GM23338 (cell line): ENCODE results near the gene FGD4. TPM values are rescaled to one million over a fixed set of nuclear protein-coding genes. Genes with fewer than 3 reads are reported as not detected.

Experiments used
- ATAC-seq: fragments of 200-7000 bp; cut with Tn5 transposase; 3 replicates; pipeline ENCODE4 v1.9.1; 2020
- DNase-seq: peaks from one replicate; pipeline ENCODE4 v3.0.0-alpha.2; 2015; ENCODE audit warnings: low spot score
- H2AFZ ChIP-seq: fragments of 200-600 bp; sonication (generic); 2 replicates; pipeline ENCODE4 v1.8.0; 2016; ENCODE audit warnings: antibody characterized with exemption, mild to moderate bottlenecking, moderate library complexity
- H3F3A ChIP-seq: fragments of 200-600 bp; sonication (generic); replicated peaks from 2 replicates; pipeline ENCODE4 v1.8.0; 2017; ENCODE audit warnings: antibody characterized with exemption, mixed run types, low read depth
- H3K27ac ChIP-seq: fragments of 200-600 bp; sonication (generic); 2 replicates; pipeline ENCODE4 v1.6.1; 2016; ENCODE audit warnings: low read depth
- H3K27me3 ChIP-seq: fragments of 200-600 bp; sonication (generic); 2 replicates; pipeline ENCODE4 v1.8.0; 2016; ENCODE audit warnings: mild to moderate bottlenecking, mixed run types, moderate library complexity; ENCODE audit not compliant: insufficient read depth
- H3K36me3 ChIP-seq: fragments of 200-600 bp; sonication (generic); 2 replicates; pipeline ENCODE4 v1.8.0; 2016; ENCODE audit warnings: mild to moderate bottlenecking; ENCODE audit not compliant: insufficient read depth
- H3K4me1 ChIP-seq: fragments of 200-600 bp; sonication (generic); 2 replicates; pipeline ENCODE4 v1.8.0; 2016; ENCODE audit warnings: mild to moderate bottlenecking, moderate library complexity; ENCODE audit not compliant: insufficient read depth
- H3K4me2 ChIP-seq: fragments of 200-600 bp; sonication (generic); 2 replicates; pipeline ENCODE4 v1.7.1; 2017; ENCODE audit warnings: mixed run types
- H3K4me3 ChIP-seq: fragments of 200-600 bp; sonication (generic); 2 replicates; pipeline ENCODE4 v1.6.1; 2016; ENCODE audit warnings: mixed run types
- H3K79me2 ChIP-seq: fragments of 200-600 bp; sonication (generic); replicated peaks from 2 replicates; pipeline ENCODE4 v1.8.0; 2017; ENCODE audit warnings: mild to moderate bottlenecking; ENCODE audit not compliant: insufficient read depth
- H3K9me2 ChIP-seq: fragments of 200-600 bp; sonication (generic); 2 replicates; pipeline ENCODE4 v1.8.0; 2017; ENCODE audit not compliant: insufficient read depth
- H4K20me1 ChIP-seq: fragments of 200-600 bp; sonication (generic); replicated peaks from 2 replicates; pipeline ENCODE4 v1.8.0; 2017; ENCODE audit warnings: mild to moderate bottlenecking; ENCODE audit not compliant: insufficient read depth
- H3K27ac Mint-ChIP-seq: 2 replicates; pipeline ENCODE4 v1.8.0; 2020; ENCODE audit warnings: inconsistent platforms, mild to moderate bottlenecking, moderate library complexity, mixed read lengths
- H3K27me3 Mint-ChIP-seq: 3 replicates; pipeline ENCODE4 v1.8.0; 2022; ENCODE audit warnings: low read depth, mild to moderate bottlenecking, moderate library complexity, mixed read lengths, inconsistent platforms; ENCODE audit not compliant: insufficient read depth, poor library complexity
- H3K36me3 Mint-ChIP-seq: 3 replicates; pipeline ENCODE4 v1.8.0; 2021; ENCODE audit warnings: low read depth, mild to moderate bottlenecking, inconsistent platforms, moderate library complexity, mixed read lengths
- H3K4me1 Mint-ChIP-seq: 3 replicates; pipeline ENCODE4 v1.8.0; 2020; ENCODE audit warnings: mild to moderate bottlenecking, inconsistent platforms, mixed read lengths
- H3K4me3 Mint-ChIP-seq: 3 replicates; pipeline ENCODE4 v1.8.0; 2021; ENCODE audit warnings: moderate library complexity, mild to moderate bottlenecking, inconsistent platforms, mixed read lengths
- H3K9me3 Mint-ChIP-seq: 3 replicates; pipeline ENCODE4 v1.8.0; 2020; ENCODE audit warnings: moderate library complexity, mild to moderate bottlenecking, inconsistent platforms, mixed read lengths
- CTCF ChIP-seq, 2 experiments: fragments of 200-600 bp in 1 of 2; sonication (generic) in 1 of 2; conservative IDR thresholded peaks; 2 replicates each; pipeline versions ENCODE4 v1.5.1 to v1.6.1; 2016 to 2017; ENCODE audit warnings: antibody characterized with exemption in 2 of 2, low read depth in 2 of 2, mild to moderate bottlenecking in 2 of 2, moderate library complexity in 1 of 2
- ETS1 ChIP-seq: IDR thresholded peaks from 2 replicates; pipeline ENCODE4 v1.6.1; 2016; ENCODE audit warnings: antibody characterized with exemption
- EZH2 ChIP-seq: fragments of 200-600 bp; sonication (generic); IDR thresholded peaks from one replicate; pipeline ENCODE4 v1.8.0; 2017; ENCODE audit warnings: antibody characterized with exemption, mild to moderate bottlenecking, low read depth; ENCODE audit not compliant: unreplicated experiment
- EZH2phosphoT487 ChIP-seq: fragments of 200-600 bp; sonication (generic); IDR thresholded peaks from one replicate; pipeline ENCODE4 v1.8.1; 2018; ENCODE audit warnings: antibody characterized with exemption; ENCODE audit not compliant: unreplicated experiment
- NANOG ChIP-seq: IDR thresholded peaks from 2 replicates; pipeline ENCODE4 v1.6.1; 2016; ENCODE audit warnings: antibody characterized with exemption, borderline replicate concordance
- POLR2AphosphoS5 ChIP-seq: IDR thresholded peaks from 2 replicates; pipeline ENCODE4 v1.6.1; 2016; ENCODE audit warnings: antibody characterized with exemption, low read depth
- REST ChIP-seq: IDR thresholded peaks from one replicate; pipeline ENCODE4 v1.6.1; 2018; ENCODE audit warnings: antibody characterized with exemption; ENCODE audit not compliant: unreplicated experiment
- STAT1 ChIP-seq: IDR thresholded peaks from one replicate; pipeline ENCODE4 v1.6.1; 2016; ENCODE audit warnings: antibody characterized with exemption; ENCODE audit not compliant: unreplicated experiment
- ZNF114 ChIP-seq: fragments of 250-450 bp; sonication (Bioruptor Pico); IDR thresholded peaks from 2 replicates; pipeline ENCODE4 v1.5.0; 2020; ENCODE audit warnings: mild to moderate bottlenecking, moderate library complexity
- ZNF331 ChIP-seq: fragments of 250-450 bp; sonication (Bioruptor Pico); IDR thresholded peaks from 2 replicates; pipeline ENCODE4 v1.5.0; 2020; ENCODE audit warnings: low read depth, mild to moderate bottlenecking, moderate library complexity
- polyA plus RNA-seq: library from polyadenylated mRNA; unstranded; fragments of >200 nt; fragmentation: Nextera tagmentation; extraction: Ambion mirVana; gene quantifications from 2 replicates; pipeline ENCODE4 v1.2.1, GENCODE V29; 2016
- total RNA-seq: library from RNA; depleted of rRNA; stranded (reverse); fragments of >200 nt; shearing (Covaris generic); gene quantifications from 2 replicates; pipeline ENCODE4 v1.2.3, GENCODE V29; 2014

Gene FGD4
- total and polyA plus RNA-seq, 2 experiments from 2014 or later: 24.3 to 54.3 TPM

GRCh38 chr12:32598688-32599087 is 199.3 kb downstream of the FGD4 start:
- Mint-ChIP-seq H3K36me3 (peaks cover 53% of the 10 kb centered on the region), H3K27ac (no peak overlapping the region)

GRCh38 chr12:32600681-32601080 is 201.3 kb downstream of the FGD4 start:
- Mint-ChIP-seq H3K27me3 (peaks cover 9% of the 10 kb centered on the region), H3K4me3 (no peak overlapping the region), H3K36me3 (peaks cover 42% of the 10 kb centered on the region), H3K9me3 (no peaks in the 10 kb centered on the region), H3K27ac (no peak overlapping the region), H3K4me1 (peaks cover 20% of the 10 kb centered on the region)
- Histone ChIP-seq H3K4me2 (no peak overlapping the region), H3K4me1 (peaks cover 18% of the 10 kb centered on the region), H3F3A (0 out of 2 replicates have a peak, but pooled peaks cover 5% of the 10 kb centered on the region), H3K4me3 (no peak overlapping the region), H3K36me3 (no peaks in the 10 kb centered on the region), H3K27ac (no peak overlapping the region), H4K20me1 (no peaks in the 10 kb centered on the region), H3K27me3 (no peaks in the 10 kb centered on the region), H3K79me2 (peaks cover 15% of the 10 kb centered on the region; the same call in 1 of the 2 replicates), H3K9me2 (no peaks in the 10 kb centered on the region), H2AFZ (no peak overlapping the region)
- DNase-seq (no peak), ATAC-seq (no peak)
- TF ChIP-seq EZH2phosphoT487: no peak
- no peak for TF ChIP-seq CTCF (conservative IDR thresholded peaks at IDR 0.05; ENCODE audit: low read depth in 2 of 2)
- no peak for TF ChIP-seq ZNF114 (CRISPR knock-in tag)
- TF ChIP-seq ZNF331: no peak
- no peak for TF ChIP-seq REST
- TF ChIP-seq POLR2AphosphoS5: no peak
- TF ChIP-seq ETS1: no peak
- no peak for TF ChIP-seq STAT1
- TF ChIP-seq EZH2: no peak
- no peak for TF ChIP-seq NANOG

More at GRCh38 chr12:32598688-32599087, 199.3 kb downstream of the FGD4 start:
- no peak overlapping the region for H3K4me3 Mint-ChIP-seq
- no peak overlapping the region for H2AFZ ChIP-seq
- no peak for TF ChIP-seq REST
- H3K4me3 ChIP-seq: no peak overlapping the region
- H3K4me1 ChIP-seq: peaks cover 11% of the 10 kb centered on the region
- H3K27me3 Mint-ChIP-seq: peaks cover 5% of the 10 kb centered on the region
- 0 out of 2 replicates have a peak, but pooled peaks cover 6% of the 10 kb centered on the region for H3K79me2 ChIP-seq
- H3K4me2 ChIP-seq: no peak overlapping the region
- no peaks in the 10 kb centered on the region for H3K36me3 ChIP-seq
- H3K27me3 ChIP-seq: no peaks in the 10 kb centered on the region
- H3F3A ChIP-seq: no peaks in the 10 kb centered on the region
- no peaks in the 10 kb centered on the region for H3K9me2 ChIP-seq
- H3K9me3 Mint-ChIP-seq: peaks cover 3% of the 10 kb centered on the region; the same call in 1 of the 3 replicates
- no peak overlapping the region for H3K27ac ChIP-seq
- no peaks in the 10 kb centered on the region for H4K20me1 ChIP-seq
- DNase-seq (no peak), ATAC-seq (no peak)
- peaks cover 6% of the 10 kb centered on the region; the same call in 2 of the 3 replicates for H3K4me1 Mint-ChIP-seq
